GM21737 (cell line): ENCODE measurements around the gene TTC16.

ENCODE experiments used
- ATAC-seq: cut with Tn5 transposase; IDR thresholded peaks from one replicate; pipeline ENCODE4 v1.9.1; 2021; ENCODE audit warnings: mild to moderate bottlenecking, moderate library complexity; ENCODE audit not compliant: unreplicated experiment

The TTC16 gene

GRCh38 chr9:127763918-127764384 lies 48.1 kb downstream of the TTC16 start:
- no peak for ATAC-seq

DNA sequence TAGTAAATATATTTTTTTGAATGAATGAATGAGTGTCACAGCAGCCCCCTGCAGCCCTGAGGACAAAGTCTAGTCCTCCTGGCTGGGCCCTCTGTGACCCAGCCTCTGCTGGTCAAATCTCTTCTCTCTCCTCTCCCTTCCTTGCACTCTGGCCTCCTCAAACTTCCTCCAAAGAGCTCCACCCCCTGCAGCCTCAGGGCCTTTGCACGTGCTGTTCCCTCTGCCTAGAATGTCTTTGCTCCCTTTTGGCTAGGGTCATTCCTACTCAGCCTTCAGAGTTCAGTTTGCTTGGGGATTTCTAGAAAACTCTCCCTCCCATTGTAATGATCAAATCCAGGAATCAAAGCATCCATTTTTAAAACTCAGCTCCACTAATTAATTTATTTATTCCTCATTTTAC lies 49.5 kb downstream of the TTC16 start:
- ATAC-seq: no peak

GRCh38 chr9:127767410-127767809 lies 51.5 kb downstream of the TTC16 start:
- no peak for ATAC-seq

- no peak for ATAC-seq
Observed at GRCh38 chr9:127767909-127768331, 52.0 kb downstream of the TTC16 start.

GRCh38 chr9:127768698-127769097 lies 52.8 kb downstream of the TTC16 start:
- no peak for ATAC-seq

GRCh38 chr9:127769101-127769500 lies 53.2 kb downstream of the TTC16 start:
- ATAC-seq: no peak

GRCh38 chr9:127769929-127770582 lies 54.2 kb downstream of the TTC16 start:
- no peak for ATAC-seq

GRCh38 chr9:127770583-127770904 lies 54.7 kb downstream of the TTC16 start:
- no peak for ATAC-seq

DNA sequence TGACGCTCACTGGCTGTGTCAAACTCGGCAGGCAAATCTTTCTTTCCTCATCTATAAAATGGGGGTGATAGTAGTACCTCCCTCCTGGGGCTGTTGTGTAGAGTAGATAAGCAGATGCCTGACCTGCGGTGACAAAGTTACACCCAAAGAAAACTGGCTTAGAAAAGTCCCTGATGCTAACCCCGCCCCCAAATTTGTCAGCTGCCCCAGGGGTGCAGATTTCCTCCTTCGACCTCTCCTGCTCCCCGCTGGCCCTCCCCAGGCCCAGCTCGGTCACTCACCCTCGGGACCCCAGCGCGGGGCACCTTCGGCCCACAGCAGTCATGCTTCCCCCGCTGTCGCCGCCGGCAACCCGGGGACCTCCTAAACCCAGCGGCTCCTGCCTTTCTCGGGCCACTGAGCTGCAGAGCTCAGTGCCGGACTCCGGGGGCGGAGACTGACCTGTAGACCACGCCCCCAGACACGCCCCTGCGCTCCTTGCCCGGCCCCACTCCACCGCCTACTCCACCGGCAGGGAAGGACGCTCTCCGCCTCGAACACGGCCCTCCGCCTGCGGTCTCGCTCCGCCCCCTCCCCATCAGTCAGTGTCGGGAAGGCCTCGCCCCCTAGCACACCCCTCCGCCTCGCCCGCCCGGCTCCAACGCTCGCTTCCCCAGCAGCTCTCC lies 55.2 kb downstream of the TTC16 start:
- ATAC-seq: peak; percentile 83

DNA sequence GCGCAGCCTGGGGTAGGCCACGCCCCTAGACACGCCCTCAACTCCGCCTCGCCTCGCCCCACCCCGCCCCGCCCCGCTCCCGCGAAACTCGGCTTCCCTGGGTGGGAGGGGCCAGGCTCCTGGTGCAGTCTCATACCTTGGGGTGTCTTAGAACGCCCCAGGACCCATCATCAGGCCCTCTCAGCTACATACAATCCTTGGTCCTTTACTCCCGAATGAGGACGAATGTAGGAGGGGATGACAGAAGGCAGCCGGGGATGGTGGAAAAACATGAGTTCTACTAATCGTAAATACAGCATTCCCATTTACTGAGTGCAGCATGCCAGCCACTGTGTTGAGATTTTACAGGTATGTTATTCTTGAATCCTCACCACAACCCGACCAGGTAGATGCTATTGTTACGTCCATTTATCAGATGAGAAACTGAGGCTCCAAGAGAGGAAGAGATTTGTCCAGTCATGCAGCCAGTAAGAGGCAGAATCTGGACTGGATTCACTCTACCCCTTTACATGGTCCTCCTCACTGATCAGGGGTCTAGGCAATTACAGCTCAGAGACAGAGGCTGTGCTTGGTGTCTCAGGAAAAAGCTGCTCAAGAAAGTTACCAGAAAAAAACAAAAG lies 55.8 kb downstream of the TTC16 start:
- ATAC-seq: no peak

DNA sequence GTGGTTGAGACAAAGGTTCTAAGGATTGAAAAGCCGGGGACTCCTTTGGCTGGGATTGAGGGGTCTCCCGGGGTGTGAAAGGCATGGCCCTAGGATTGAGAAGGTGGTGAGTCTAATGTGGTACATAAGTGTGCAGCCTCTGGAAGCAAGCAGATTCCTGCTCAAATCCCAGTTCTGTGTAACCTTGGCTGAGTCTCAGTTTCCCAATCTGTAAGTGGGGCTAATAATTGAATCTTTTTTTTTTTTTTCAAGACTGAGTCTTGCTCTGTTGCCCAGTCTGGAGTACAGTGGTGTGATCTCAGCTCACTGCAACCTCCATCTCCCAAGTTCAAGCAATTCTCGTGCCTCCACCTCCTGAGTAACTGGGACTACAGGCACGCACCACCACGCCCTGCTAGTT lies 56.7 kb downstream of the TTC16 start:
- ATAC-seq: no peak

DNA sequence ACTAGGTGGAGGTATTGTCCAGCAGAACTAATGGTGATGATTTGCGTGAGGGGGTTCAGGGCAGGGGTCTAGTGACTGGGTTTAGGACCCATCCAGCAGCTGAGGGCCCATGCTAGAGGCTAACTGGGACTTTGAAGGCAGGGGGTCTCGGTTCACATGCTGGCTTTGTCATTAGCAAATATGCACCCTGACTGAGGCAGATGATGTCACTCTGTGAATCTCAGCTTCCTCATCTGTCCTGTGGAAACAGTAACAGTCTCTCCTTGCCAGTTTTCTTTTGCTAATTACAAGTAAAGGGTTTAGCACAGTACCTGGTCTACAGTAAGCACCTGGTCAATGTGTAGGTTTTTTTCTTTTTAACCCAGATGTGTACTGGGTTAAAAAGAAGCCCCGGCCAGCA lies 57.4 kb downstream of the TTC16 start:
- ATAC-seq: no peak

- no peak for ATAC-seq
Observed at GRCh38 chr9:127773981-127774380, 58.1 kb downstream of the TTC16 start.

DNA sequence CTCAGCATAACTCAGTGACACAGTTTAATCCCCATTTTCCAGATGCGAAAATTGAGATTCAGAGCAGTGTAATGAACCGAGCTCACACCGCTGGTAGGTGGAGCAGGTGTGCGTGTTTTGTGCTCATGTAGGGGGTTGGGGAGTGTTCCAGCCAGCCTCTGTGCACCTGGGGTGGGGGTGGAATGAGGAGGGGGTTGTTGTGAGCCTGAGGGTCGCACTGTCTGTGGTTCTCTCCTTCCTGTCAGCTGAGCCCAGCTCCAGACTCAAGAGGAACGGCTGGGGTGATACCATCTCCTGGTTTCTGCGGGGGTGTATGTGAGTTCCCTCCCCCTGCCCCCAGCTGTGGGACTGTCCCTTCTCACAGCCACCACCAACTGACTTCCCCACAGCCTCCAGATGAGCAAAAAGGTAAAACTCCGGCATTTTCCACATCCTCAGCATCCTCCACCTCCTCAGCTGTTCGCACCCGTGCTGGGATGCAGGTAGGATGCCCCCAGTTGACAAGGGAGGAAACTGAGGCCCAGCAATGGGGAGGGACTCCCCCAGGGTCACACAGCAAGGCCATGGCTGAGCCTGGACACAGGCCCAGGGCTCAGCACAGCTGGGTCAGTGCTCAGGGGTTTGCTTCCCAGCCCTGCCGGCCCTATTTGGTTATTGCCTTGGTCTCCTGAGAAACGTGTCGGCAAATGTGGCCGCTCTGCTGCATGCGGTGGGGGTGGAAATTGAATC lies 60.5 kb downstream of the TTC16 start:
- no peak for ATAC-seq

GRCh38 chr9:127776924-127777289 lies 61.0 kb downstream of the TTC16 start:
- ATAC-seq: no peak

GRCh38 chr9:127777368-127777980 lies 61.6 kb downstream of the TTC16 start:
- ATAC-seq: no peak

DNA sequence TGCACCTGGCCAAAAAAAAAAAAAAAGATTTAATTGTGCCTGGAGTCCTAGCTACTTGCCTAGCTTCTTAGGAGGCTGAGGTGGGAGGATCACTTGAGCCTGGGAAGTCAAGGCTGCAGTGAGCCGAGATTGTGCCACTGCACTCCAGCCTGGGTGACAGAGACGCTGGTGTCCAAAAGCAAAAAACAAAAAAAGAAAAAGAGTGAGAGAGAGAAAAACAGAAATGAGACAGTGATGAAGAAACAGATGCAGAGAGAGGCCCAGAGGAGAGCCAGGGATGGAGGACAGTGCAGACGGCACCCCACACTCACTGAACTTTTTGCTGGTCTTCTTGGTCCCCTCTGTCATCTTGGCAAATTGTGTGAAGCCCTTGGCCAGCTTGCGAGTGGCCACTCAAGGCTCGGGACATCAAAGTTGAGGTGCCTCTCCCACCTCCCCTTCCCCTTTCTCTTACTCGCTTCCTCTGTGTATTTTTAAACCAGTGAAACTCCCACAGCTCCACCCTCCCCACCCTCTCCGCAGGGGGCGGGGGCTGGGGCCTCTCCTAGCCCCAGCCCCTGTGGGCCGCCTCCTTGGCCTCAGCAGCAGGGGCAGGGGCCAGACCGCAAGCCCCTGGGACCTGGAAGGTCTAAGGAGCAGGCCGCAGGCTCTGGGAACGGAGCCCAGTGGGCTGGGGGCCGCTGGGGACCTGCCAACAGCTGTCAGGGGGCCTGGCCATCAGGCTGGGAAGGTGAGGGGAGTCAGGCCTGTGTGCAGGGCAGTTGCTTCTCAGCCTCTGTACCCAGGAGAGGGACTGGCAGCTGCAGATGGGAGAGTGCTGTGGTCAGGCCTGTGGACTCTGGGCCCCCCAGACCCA lies 62.6 kb downstream of the TTC16 start, which contains the start of gene SH2D3C:
Gene SH2D3C (minus strand): TSS at position 387 of the 856 bp plus-strand sequence. CDS start 39 bp downstream, at position 348.
- peak; percentile 34 for ATAC-seq

- ATAC-seq: peak; percentile 34
Observed at GRCh38 chr9:127779136-127779981, 63.5 kb downstream of the TTC16 start.
